GM23248 (cell line): ENCODE data around the gene ING1.

ENCODE experiments used
- EZH2 ChIP-seq: fragments of 200-600 bp; sonication (generic); IDR thresholded peaks from 2 replicates; pipeline ENCODE4 v1.6.1; 2018; ENCODE audit warnings: antibody characterized with exemption, mild to moderate bottlenecking; ENCODE audit not compliant: insufficient read depth, poor library complexity, severe bottlenecking
- EZH2phosphoT487 ChIP-seq: fragments of 200-600 bp; sonication (generic); IDR thresholded peaks from 2 replicates; pipeline ENCODE4 v1.6.1; 2018; ENCODE audit warnings: antibody characterized with exemption, moderate library complexity, mild to moderate bottlenecking, low read depth; ENCODE audit not compliant: insufficient read depth

GRCh38 chr13:110766671-110767430 is 53.4 kb downstream of the ING1 start:
- TF ChIP-seq EZH2phosphoT487 (no peak), EZH2 (no peak)
